ENCODE data around the gene SLC30A3.

- TF ChIP-seq CTCF (IDR thresholded peaks at IDR 0.05) (no peak), POLR2A (IDR thresholded peaks at IDR 0.05) (no peak), EP300 (IDR thresholded peaks at IDR 0.05) (no peak)
These were observed 19.3 kb downstream of the SLC30A3 start for GRCh38 chr2:27243391-27244130.

Measured in tibial nerve (tissue), 4 donors.